Measurements from ENCODE around the gene MAPKAP1. TPM values are rescaled to one million over a fixed set of nuclear protein-coding genes. Genes with fewer than 3 reads are reported as not detected.
A peak's percentile ranks its signal among the peaks of the same experiment; 100 is the strongest.

The MAPKAP1 gene
- total and polyA plus RNA-seq, 9 of the 15 experiments (the other 6 are each of a cell fraction or from before 2014, with no cell fraction given): 2.6 to 82.1 (median 61.1) TPM

DNA sequence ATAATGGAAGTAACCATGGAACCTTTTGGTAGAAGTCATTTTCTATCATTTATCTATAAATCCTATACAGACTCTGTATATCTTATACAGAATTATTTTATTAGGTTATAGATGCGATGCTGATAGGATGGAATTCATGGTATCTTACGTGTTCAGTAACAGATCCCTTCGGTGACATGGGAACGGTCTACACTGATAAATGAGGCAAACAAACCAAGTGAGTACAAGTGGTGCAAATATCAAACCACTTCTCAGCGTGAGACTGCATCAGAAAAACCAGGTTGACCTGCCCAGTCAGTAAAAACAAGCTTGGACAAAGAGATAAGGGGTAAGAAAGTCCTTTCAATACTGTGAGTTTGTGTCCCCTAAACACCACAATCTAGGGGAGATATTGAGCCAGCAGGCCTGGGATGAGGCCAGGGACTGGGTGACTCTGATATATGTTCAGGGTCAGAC lies 229.9 kb downstream of the MAPKAP1 start (continued):
- TF ChIP-seq, protein P1, sequence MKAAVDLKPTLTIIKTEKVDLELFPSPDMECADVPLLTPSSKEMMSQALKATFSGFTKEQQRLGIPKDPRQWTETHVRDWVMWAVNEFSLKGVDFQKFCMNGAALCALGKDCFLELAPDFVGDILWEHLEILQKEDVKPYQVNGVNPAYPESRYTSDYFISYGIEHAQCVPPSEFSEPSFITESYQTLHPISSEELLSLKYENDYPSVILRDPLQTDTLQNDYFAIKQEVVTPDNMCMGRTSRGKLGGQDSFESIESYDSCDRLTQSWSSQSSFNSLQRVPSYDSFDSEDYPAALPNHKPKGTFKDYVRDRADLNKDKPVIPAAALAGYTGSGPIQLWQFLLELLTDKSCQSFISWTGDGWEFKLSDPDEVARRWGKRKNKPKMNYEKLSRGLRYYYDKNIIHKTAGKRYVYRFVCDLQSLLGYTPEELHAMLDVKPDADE (conservative IDR thresholded peaks at IDR 0.05; ENCODE audit: control insufficient read depth, low read depth, low read length): no peak
- TF ChIP-seq MTA1 (IDR thresholded peaks at IDR 0.05; ENCODE audit: borderline replicate concordance) (no peak), DPF2 (IDR thresholded peaks at IDR 0.05) (peak; percentile 94), NFATC3 (IDR thresholded peaks at IDR 0.05) (0 out of 2 replicates have a peak, but pooled peaks have one; percentile 36), JUND (IDR thresholded peaks at IDR 0.05; ENCODE audit: borderline replicate concordance, low read depth, low read length) (no peak), JUND (tag; IDR thresholded peaks at IDR 0.05; ENCODE audit: borderline replicate concordance, low read depth, low read length) (peak; percentile 51; the same call in 1 of the 3 replicates), MIER1 (IDR thresholded peaks at IDR 0.05; ENCODE audit: low read depth) (no peak), POLR3A (IDR thresholded peaks at IDR 0.05; ENCODE audit: borderline replicate concordance, extremely low read depth, insufficient read depth, insufficient read length) (no peak), ZNF717 (CRISPR knock-in tag; IDR thresholded peaks at IDR 0.05) (no peak), MTA3 (IDR thresholded peaks at IDR 0.05; ENCODE audit: borderline replicate concordance) (no peak)
- TF ChIP-seq, protein P2, sequence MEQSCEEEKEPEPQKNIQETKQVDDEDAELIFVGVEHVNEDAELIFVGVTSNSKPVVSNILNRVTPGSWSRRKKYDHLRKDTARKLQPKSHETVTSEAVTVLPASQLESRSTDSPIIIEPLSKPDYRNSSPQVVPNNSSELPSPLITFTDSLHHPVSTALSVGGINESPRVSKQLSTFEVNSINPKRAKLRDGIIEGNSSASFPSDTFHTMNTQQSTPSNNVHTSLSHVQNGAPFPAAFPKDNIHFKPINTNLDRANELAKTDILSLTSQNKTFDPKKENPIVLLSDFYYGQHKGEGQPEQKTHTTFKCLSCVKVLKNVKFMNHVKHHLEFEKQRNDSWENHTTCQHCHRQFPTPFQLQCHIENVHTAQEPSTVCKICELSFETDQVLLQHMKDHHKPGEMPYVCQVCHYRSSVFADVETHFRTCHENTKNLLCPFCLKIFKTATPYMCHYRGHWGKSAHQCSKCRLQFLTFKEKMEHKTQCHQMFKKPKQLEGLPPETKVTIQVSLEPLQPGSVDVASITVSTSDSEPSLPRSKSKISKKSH (CRISPR knock-in tag; IDR thresholded peaks at IDR 0.05): no peak
- TF ChIP-seq, protein P3, sequence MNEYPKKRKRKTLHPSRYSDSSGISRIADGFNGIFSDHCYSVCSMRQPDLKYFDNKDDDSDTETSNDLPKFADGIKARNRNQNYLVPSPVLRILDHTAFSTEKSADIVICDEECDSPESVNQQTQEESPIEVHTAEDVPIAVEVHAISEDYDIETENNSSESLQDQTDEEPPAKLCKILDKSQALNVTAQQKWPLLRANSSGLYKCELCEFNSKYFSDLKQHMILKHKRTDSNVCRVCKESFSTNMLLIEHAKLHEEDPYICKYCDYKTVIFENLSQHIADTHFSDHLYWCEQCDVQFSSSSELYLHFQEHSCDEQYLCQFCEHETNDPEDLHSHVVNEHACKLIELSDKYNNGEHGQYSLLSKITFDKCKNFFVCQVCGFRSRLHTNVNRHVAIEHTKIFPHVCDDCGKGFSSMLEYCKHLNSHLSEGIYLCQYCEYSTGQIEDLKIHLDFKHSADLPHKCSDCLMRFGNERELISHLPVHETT (CRISPR knock-in tag; conservative IDR thresholded peaks at IDR 0.05 in 1 of 2, IDR thresholded peaks at IDR 0.05 in 1 of 2): peak in 1 of 2 experiments; percentile 66; a peak in 1 of 4 replicates
- TF ChIP-seq, protein P4, sequence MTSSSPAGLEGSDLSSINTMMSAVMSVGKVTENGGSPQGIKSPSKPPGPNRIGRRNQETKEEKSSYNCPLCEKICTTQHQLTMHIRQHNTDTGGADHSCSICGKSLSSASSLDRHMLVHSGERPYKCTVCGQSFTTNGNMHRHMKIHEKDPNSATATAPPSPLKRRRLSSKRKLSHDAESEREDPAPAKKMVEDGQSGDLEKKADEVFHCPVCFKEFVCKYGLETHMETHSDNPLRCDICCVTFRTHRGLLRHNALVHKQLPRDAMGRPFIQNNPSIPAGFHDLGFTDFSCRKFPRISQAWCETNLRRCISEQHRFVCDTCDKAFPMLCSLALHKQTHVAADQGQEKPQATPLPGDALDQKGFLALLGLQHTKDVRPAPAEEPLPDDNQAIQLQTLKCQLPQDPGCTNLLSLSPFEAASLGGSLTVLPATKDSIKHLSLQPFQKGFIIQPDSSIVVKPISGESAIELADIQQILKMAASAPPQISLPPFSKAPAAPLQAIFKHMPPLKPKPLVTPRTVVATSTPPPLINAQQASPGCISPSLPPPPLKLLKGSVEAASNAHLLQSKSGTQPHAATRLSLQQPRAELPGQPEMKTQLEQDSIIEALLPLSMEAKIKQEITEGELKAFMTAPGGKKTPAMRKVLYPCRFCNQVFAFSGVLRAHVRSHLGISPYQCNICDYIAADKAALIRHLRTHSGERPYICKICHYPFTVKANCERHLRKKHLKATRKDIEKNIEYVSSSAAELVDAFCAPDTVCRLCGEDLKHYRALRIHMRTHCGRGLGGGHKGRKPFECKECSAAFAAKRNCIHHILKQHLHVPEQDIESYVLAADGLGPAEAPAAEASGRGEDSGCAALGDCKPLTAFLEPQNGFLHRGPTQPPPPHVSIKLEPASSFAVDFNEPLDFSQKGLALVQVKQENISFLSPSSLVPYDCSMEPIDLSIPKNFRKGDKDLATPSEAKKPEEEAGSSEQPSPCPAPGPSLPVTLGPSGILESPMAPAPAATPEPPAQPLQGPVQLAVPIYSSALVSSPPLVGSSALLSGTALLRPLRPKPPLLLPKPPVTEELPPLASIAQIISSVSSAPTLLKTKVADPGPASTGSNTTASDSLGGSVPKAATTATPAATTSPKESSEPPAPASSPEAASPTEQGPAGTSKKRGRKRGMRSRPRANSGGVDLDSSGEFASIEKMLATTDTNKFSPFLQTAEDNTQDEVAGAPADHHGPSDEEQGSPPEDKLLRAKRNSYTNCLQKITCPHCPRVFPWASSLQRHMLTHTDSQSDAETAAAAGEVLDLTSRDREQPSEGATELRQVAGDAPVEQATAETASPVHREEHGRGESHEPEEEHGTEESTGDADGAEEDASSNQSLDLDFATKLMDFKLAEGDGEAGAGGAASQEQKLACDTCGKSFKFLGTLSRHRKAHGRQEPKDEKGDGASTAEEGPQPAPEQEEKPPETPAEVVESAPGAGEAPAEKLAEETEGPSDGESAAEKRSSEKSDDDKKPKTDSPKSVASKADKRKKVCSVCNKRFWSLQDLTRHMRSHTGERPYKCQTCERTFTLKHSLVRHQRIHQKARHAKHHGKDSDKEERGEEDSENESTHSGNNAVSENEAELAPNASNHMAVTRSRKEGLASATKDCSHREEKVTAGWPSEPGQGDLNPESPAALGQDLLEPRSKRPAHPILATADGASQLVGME (CRISPR knock-in tag; IDR thresholded peaks at IDR 0.05): no peak
- TF ChIP-seq, protein P5, sequence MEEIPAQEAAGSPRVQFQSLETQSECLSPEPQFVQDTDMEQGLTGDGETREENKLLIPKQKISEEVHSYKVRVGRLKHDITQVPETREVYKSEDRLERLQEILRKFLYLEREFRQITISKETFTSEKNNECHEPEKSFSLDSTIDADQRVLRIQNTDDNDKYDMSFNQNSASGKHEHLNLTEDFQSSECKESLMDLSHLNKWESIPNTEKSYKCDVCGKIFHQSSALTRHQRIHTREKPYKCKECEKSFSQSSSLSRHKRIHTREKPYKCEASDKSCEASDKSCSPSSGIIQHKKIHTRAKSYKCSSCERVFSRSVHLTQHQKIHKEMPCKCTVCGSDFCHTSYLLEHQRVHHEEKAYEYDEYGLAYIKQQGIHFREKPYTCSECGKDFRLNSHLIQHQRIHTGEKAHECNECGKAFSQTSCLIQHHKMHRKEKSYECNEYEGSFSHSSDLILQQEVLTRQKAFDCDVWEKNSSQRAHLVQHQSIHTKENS (CRISPR knock-in tag; IDR thresholded peaks at IDR 0.05): no peak
- TF ChIP-seq, protein P6, sequence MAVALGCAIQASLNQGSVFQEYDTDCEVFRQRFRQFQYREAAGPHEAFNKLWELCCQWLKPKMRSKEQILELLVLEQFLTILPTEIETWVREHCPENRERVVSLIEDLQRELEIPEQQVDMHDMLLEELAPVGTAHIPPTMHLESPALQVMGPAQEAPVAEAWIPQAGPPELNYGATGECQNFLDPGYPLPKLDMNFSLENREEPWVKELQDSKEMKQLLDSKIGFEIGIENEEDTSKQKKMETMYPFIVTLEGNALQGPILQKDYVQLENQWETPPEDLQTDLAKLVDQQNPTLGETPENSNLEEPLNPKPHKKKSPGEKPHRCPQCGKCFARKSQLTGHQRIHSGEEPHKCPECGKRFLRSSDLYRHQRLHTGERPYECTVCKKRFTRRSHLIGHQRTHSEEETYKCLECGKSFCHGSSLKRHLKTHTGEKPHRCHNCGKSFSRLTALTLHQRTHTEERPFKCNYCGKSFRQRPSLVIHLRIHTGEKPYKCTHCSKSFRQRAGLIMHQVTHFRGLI (CRISPR knock-in tag; IDR thresholded peaks at IDR 0.05): no peak

Data from K562 (cell line).